Karpas-422 (cell line): ENCODE data around the gene CLEC1B. TPM values are rescaled to one million over a fixed set of nuclear protein-coding genes. Genes with fewer than 3 reads are reported as not detected.
"Not testable (repeated sequence)": the region's sequence is repeated elsewhere in the genome, so short reads cannot be mapped to it uniquely, and the experiment has no call there.

Experiments used
- DNase-seq: peaks from one replicate; pipeline ENCODE4 v3.0.0-alpha.2; 2015
- H2AFZ ChIP-seq: fragments of 200-600 bp; sonication (generic); 2 replicates; pipeline ENCODE4 v1.6.1; 2014; ENCODE audit warnings: antibody characterized with exemption, low read length, mixed read lengths
- H3K27ac ChIP-seq: fragments of 200-600 bp; sonication (generic); 2 replicates; pipeline ENCODE4 v1.5.1; 2014; ENCODE audit warnings: mild to moderate bottlenecking, low read length, moderate library complexity
- H3K27me3 ChIP-seq: fragments of 200-600 bp; sonication (generic); 2 replicates; pipeline ENCODE4 v1.6.1; 2014; ENCODE audit warnings: low read length, mixed read lengths
- H3K36me3 ChIP-seq: fragments of 200-600 bp; sonication (generic); 2 replicates; pipeline ENCODE4 v1.6.1; 2014; ENCODE audit warnings: low read length, mixed read lengths; ENCODE audit not compliant: insufficient read depth
- H3K4me1 ChIP-seq: fragments of 200-600 bp; sonication (generic); 2 replicates; pipeline ENCODE4 v1.6.1; 2014; ENCODE audit warnings: mild to moderate bottlenecking, low read length, mixed read lengths
- H3K4me2 ChIP-seq: fragments of 200-600 bp; sonication (generic); 2 replicates; pipeline ENCODE4 v1.6.1; 2014; ENCODE audit warnings: low read length, low read depth, mild to moderate bottlenecking; ENCODE audit not compliant: poor library complexity, severe bottlenecking
- H3K4me3 ChIP-seq: fragments of 200-600 bp; sonication (generic); 2 replicates; pipeline ENCODE4 v1.5.1; 2014; ENCODE audit warnings: mild to moderate bottlenecking, antibody characterized with exemption, low read length, mixed read lengths
- H3K79me2 ChIP-seq: fragments of 200-600 bp; sonication (generic); 2 replicates; pipeline ENCODE4 v1.6.1; 2014; ENCODE audit warnings: mild to moderate bottlenecking, low read length, mixed read lengths
- H3K9ac ChIP-seq: fragments of 200-600 bp; sonication (generic); 2 replicates; pipeline ENCODE4 v1.6.0; 2014; ENCODE audit warnings: low read length
- H3K9me2 ChIP-seq: fragments of 200-600 bp; sonication (generic), shearing (Covaris generic); replicated peaks from 2 replicates; pipeline ENCODE4 v1.6.0; 2014; ENCODE audit warnings: mild to moderate bottlenecking, low read length, moderate library complexity; ENCODE audit not compliant: insufficient read depth
- H3K9me3 ChIP-seq: fragments of 300-700, 200-600 bp; sonication (generic); 2 replicates; pipeline ENCODE4 v1.6.1; 2014; ENCODE audit warnings: low read length, mixed read lengths
- H4K20me1 ChIP-seq: fragments of 200-600 bp; sonication (generic); 2 replicates; pipeline ENCODE4 v1.6.1; 2014; ENCODE audit warnings: mild to moderate bottlenecking, antibody characterized with exemption, low read length, low read depth; ENCODE audit not compliant: insufficient read depth
- total RNA-seq: library from RNA; depleted of rRNA; stranded (reverse); fragments of >200 nt; shearing (Covaris generic); gene quantifications from 2 replicates; pipeline ENCODE4 v1.2.3, GENCODE V29; 2014; ENCODE audit warnings: low replicate concordance

CLEC1B gene
- total RNA-seq, 1 experiment from 2014 or later: not detected

DNA sequence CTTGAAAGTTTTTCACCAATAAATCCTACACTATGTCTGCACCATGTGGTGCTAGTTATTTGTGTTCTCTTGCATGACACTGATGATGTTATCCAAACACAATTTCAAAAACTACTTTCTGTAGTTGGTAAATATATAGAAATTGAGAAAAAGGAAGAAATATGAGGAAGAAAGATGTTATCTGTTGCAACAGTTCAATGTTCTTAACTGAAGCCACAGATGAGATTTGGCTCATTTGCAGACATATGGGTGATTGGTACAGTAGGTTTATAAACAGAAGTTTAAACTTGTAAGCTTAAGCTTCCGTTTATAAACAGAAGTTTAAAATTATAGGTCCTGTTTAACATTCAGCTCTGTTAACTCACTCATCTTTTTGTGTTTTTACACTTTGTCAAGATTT lies 27.7 kb downstream of the CLEC1B start, which contains the start of gene CLEC12A:
TSS of gene CLEC12A (plus strand) at position 229 of the 400 bp plus-strand sequence. CDS start 188 bp downstream, outside the sequence.
- no peak within 1 kb of the TSS for H3K4me3 ChIP-seq

GRCh38 chr12:9969673-9970072 lies 29.2 kb downstream of the CLEC1B start:
- H3K79me2 ChIP-seq: no peaks in the 10 kb centered on the region
- DNase-seq: no peak
- no peak overlapping the region for H3K4me2 ChIP-seq

More for the DNA sequence above, 27.7 kb downstream of the CLEC1B start, which contains the start of gene CLEC12A:
- Histone ChIP-seq H4K20me1 (no peaks in the 10 kb centered on the region), H3K4me2 (no peak within 1 kb of the TSS), H3K79me2 (no peaks in the 10 kb centered on the region), H3K9me3 (no peaks in the 10 kb centered on the region), H3K36me3 (no peaks in the 10 kb centered on the region), H3K9ac (no peak within 1 kb of the TSS), H3K4me1 (no peaks in the 10 kb centered on the region), H3K27ac (no peak within 1 kb of the TSS), H2AFZ (no peak within 1 kb of the TSS), H3K9me2 (no peaks in the 10 kb centered on the region), H3K27me3 (no peaks in the 10 kb centered on the region)
- DNase-seq: no peak

DNA sequence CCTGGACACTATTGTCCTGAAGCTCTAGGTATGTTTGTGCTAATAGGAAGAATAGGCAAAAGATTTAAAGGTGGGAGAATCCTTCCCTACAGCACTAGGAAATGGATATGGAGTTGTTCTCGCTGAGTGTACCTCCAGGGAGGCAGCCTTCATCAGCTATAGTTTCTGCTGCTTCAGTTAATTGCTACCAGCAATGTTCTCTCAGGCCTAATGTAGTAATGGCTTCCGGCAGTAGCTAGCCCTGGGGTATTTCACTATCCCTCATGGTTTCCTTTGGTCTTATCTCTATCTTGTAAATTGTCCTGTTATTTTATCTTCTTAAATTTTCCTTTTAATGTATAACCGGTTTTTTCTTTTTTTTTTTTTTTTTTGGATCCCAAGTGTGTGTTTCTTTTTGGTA lies 37.0 kb downstream of the CLEC1B start:
- no peaks in the 10 kb centered on the region for H3K79me2 ChIP-seq
- no peak overlapping the region for H3K27ac ChIP-seq
- H2AFZ ChIP-seq: no peak overlapping the region
- H3K4me2 ChIP-seq: no peak overlapping the region
- no peaks in the 10 kb centered on the region for H3K9me3 ChIP-seq
- no peak overlapping the region for H3K9ac ChIP-seq
- no peaks in the 10 kb centered on the region for H3K4me1 ChIP-seq
- DNase-seq: no peak
- H3K27me3 ChIP-seq: no peaks in the 10 kb centered on the region
- H3K9me2 ChIP-seq: no peaks in the 10 kb centered on the region
- no peaks in the 10 kb centered on the region for H3K36me3 ChIP-seq
- no peaks in the 10 kb centered on the region for H4K20me1 ChIP-seq
- H3K4me3 ChIP-seq: no peak overlapping the region

More at GRCh38 chr12:9969673-9970072, 29.2 kb downstream of the CLEC1B start:
- no peaks in the 10 kb centered on the region for H3K4me1 ChIP-seq
- H3K9ac ChIP-seq: no peak overlapping the region
- H3K9me3 ChIP-seq: no peaks in the 10 kb centered on the region
- no peaks in the 10 kb centered on the region for H3K9me2 ChIP-seq
- no peaks in the 10 kb centered on the region for H4K20me1 ChIP-seq
- H3K4me3 ChIP-seq: no peak overlapping the region
- no peaks in the 10 kb centered on the region for H3K27me3 ChIP-seq
- no peak overlapping the region for H3K27ac ChIP-seq
- H3K36me3 ChIP-seq: no peaks in the 10 kb centered on the region
- no peak overlapping the region for H2AFZ ChIP-seq

DNA sequence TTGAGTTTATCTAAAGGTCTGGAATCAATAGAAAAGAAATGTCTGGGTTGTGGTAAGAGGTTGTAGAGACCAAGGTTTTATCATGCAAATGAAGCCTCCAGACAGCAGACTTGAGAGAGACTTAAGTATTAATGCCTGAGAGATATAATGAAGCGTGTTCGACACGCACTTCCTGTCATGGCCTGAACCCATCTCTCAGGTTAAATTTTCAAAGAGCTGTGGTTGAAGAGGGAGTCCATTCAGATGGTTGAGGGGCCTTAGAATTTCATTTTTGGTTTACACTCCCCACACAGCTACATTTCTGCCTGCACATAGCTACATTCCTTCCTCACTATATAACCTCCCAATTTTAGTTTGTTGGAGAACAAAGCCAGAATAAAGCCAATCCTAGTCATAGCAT lies 37.8 kb downstream of the CLEC1B start:
- Histone ChIP-seq H3K27me3 (no peaks in the 10 kb centered on the region), H3K4me2 (no peak overlapping the region), H3K4me1 (no peaks in the 10 kb centered on the region), H2AFZ (no peak overlapping the region), H3K79me2 (no peaks in the 10 kb centered on the region), H3K4me3 (no peak overlapping the region), H3K9ac (no peak overlapping the region), H4K20me1 (no peaks in the 10 kb centered on the region), H3K27ac (no peak overlapping the region), H3K36me3 (no peaks in the 10 kb centered on the region), H3K9me2 (no peaks in the 10 kb centered on the region), H3K9me3 (no peaks in the 10 kb centered on the region)
- no peak for DNase-seq

- no peak overlapping the region for H3K9ac ChIP-seq
Observed at GRCh38 chr12:9960590-9960989, 38.3 kb downstream of the CLEC1B start.

DNA sequence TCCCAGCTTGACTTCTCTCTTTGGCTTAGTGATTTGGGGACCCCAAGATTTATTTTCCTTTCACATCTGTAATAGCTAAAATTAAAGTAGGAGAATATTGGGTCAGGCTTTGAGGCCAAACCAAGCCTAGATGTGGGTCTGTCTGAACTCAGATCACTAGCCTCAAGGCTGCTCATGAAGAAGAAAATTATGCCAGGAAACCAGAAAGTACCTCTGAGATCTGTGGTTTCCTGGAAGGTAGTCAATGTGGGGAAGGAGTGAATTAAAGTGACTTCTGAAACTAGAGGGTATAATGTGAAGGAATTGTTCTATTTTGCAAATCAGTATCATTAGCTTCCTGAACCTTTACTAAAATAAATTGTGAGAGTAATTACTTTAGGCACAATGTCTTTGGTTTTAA lies 41.1 kb downstream of the CLEC1B start:
- Histone ChIP-seq H2AFZ (no peak overlapping the region), H3K4me1 (no peaks in the 10 kb centered on the region), H4K20me1 (no peaks in the 10 kb centered on the region), H3K4me3 (no peak overlapping the region), H3K27me3 (no peaks in the 10 kb centered on the region), H3K9ac (no peak overlapping the region), H3K4me2 (no peak overlapping the region), H3K36me3 (no peaks in the 10 kb centered on the region), H3K79me2 (no peaks in the 10 kb centered on the region), H3K27ac (no peak overlapping the region), H3K9me3 (no peaks in the 10 kb centered on the region), H3K9me2 (no peaks in the 10 kb centered on the region)
- no peak for DNase-seq

More at GRCh38 chr12:9960590-9960989, 38.3 kb downstream of the CLEC1B start:
- Histone ChIP-seq H3K4me1 (no peaks in the 10 kb centered on the region), H3K4me3 (no peak overlapping the region), H3K79me2 (no peaks in the 10 kb centered on the region), H3K36me3 (no peaks in the 10 kb centered on the region), H3K27ac (no peak overlapping the region), H3K9me2 (no peaks in the 10 kb centered on the region), H4K20me1 (no peaks in the 10 kb centered on the region), H3K4me2 (no peak overlapping the region), H3K9me3 (no peaks in the 10 kb centered on the region), H2AFZ (no peak overlapping the region), H3K27me3 (no peaks in the 10 kb centered on the region)
- no peak for DNase-seq

DNA sequence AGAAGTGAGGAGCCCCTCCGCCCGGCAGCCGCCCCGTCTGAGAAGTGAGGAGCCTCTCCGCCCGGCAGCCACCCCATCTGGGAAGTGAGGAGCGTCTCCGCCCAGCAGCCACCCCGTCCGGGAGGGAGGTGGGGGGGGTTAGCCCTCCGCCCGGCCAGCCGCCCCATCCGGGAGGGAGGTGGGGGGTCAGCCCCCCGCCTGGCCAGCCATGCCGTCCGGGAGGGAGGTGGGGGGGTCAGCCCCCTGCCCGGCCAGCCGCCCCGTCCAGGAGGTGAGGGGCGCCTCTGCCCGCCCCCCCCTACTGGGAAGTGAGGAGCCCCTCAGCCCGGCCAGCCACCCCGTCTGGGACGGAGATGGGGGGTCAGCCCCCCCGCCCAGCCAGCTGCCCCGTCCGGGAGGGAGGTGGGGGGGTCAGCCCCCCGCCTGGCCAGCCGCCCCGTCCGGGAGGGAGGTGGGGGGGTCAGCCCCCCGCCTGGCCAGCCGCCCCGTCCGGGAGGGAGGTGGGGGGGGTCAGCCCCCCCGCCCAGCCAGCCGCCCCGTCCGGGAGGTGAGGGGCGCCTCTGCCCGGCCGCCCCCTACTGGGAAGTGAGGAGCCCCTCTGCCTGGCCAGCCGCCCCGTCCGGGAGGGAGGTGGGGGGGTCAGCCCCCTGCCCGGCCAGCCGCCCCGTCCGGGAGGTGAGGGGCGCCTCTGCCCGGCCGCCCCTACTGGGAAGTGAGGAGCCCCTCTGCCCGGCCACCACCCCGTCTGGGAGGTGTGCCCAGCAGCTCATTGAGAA lies 45.8 kb downstream of the CLEC1B start:
- not testable (repeated sequence) for H3K9me2 ChIP-seq, H3K4me3 ChIP-seq, H3K9me3 ChIP-seq, H3K27ac ChIP-seq, H3K27me3 ChIP-seq, H3K9ac ChIP-seq, H2AFZ ChIP-seq, H4K20me1 ChIP-seq, H3K4me1 ChIP-seq, H3K4me2 ChIP-seq, H3K79me2 ChIP-seq, DNase-seq, H3K36me3 ChIP-seq

GRCh38 chr12:9951026-9951675 lies 47.8 kb downstream of the CLEC1B start:
- Histone ChIP-seq H3K4me3 (no peak overlapping the region), H3K79me2 (no peaks in the 10 kb centered on the region), H3K4me2 (no peak overlapping the region), H3K27ac (no peak overlapping the region), H3K27me3 (no peaks in the 10 kb centered on the region), H3K9me3 (no peaks in the 10 kb centered on the region), H3K36me3 (no peaks in the 10 kb centered on the region), H4K20me1 (no peaks in the 10 kb centered on the region), H2AFZ (no peak overlapping the region), H3K9ac (no peak overlapping the region), H3K9me2 (no peaks in the 10 kb centered on the region), H3K4me1 (no peaks in the 10 kb centered on the region)
- DNase-seq: no peak
